IMR-90 (cell line): ENCODE results near the gene ERN1. TPM values are rescaled to one million over a fixed set of nuclear protein-coding genes. Genes with fewer than 3 reads are reported as not detected.

ENCODE experiments used
- ATAC-seq: fragments of 200-7000 bp; cut with Tn5 transposase; 2 replicates; pipeline ENCODE4 v1.9.1; 2020; ENCODE audit warnings: low read depth, mild to moderate bottlenecking, moderate library complexity
- BruUV-seq: library from RNA; stranded (reverse); fragments of 400-500 nt; replicated peaks from 2 replicates; lab custom pipeline; 2021; lab: Mats Ljungman, UMichigan
- CTCF ChIA-PET: fragments of 300-600 bp; formaldehyde crosslinking; extraction: SDS; loops from one replicate; lab custom pipeline; 2021; ENCODE audit warnings: antibody characterized with exemption; lab: Yijun Ruan, JAX
- POLR2A ChIA-PET: fragments of 300-600 bp; sonication (Branson Sonifier 250); formaldehyde crosslinking; loops from one replicate; lab custom pipeline; 2022; ENCODE audit warnings: antibody characterized with exemption; ENCODE audit not compliant: unreplicated experiment; lab: Charles Lee
- DNase-seq: peaks from one replicate; pipeline ENCODE4 v3.0.0; 2013
- H2AFZ ChIP-seq: replicated peaks from 2 replicates; pipeline ENCODE3; 2013; ENCODE audit warnings: low read length, mild to moderate bottlenecking; ENCODE audit not compliant: poor library complexity
- H2AK5ac ChIP-seq: 2 replicates; pipeline ENCODE4 v1.6.1; 2013; ENCODE audit warnings: low read depth, low read length, inconsistent platforms
- H2AK9ac ChIP-seq: replicated peaks from 2 replicates; pipeline ENCODE3; 2013; ENCODE audit warnings: mild to moderate bottlenecking, low read depth, low read length, moderate library complexity; ENCODE audit not compliant: poor library complexity
- H2BK120ac ChIP-seq: 2 replicates; pipeline ENCODE4 v1.6.1; 2013; ENCODE audit warnings: low read depth, low read length, inconsistent platforms
- H2BK15ac ChIP-seq: 3 replicates; pipeline ENCODE4 v1.6.1; 2013; ENCODE audit warnings: low read depth, low read length, inconsistent platforms
- H2BK20ac ChIP-seq: 2 replicates; pipeline ENCODE4 v1.6.1; 2013; ENCODE audit warnings: low read depth, mild to moderate bottlenecking, inconsistent platforms, low read length, moderate library complexity
- H2BK5ac ChIP-seq: 2 replicates; pipeline ENCODE4 v1.6.1; 2013; ENCODE audit warnings: mild to moderate bottlenecking, low read depth, low read length, inconsistent platforms; ENCODE audit not compliant: poor library complexity, severe bottlenecking
- H3K14ac ChIP-seq: replicated peaks from 2 replicates; pipeline ENCODE4 v1.6.1; 2013; ENCODE audit warnings: low read depth, low read length, inconsistent platforms
- H3K18ac ChIP-seq: 2 replicates; pipeline ENCODE4 v1.6.1; 2013; ENCODE audit warnings: low read depth, low read length, control low read depth
- H3K23ac ChIP-seq: 2 replicates; pipeline ENCODE4 v1.6.1; 2013; ENCODE audit warnings: low read depth, low read length, inconsistent platforms
- H3K27ac ChIP-seq: 2 replicates; pipeline ENCODE4 v1.5.1; 2013; ENCODE audit warnings: mild to moderate bottlenecking, control low read depth, low read length; ENCODE audit not compliant: insufficient read depth
- H3K27me3 ChIP-seq: 2 replicates; pipeline ENCODE4 v1.6.1; 2013; ENCODE audit warnings: low read length; ENCODE audit not compliant: control insufficient read depth, insufficient read depth
- H3K36me3 ChIP-seq: 2 replicates; pipeline ENCODE4 v1.6.1; 2013; ENCODE audit warnings: low read length, mixed read lengths; ENCODE audit not compliant: control insufficient read depth, insufficient read depth
- H3K4ac ChIP-seq: 2 replicates; pipeline ENCODE4 v1.6.1; 2013; ENCODE audit warnings: low read depth, low read length, inconsistent platforms
- H3K4me1 ChIP-seq: 2 replicates; pipeline ENCODE4 v1.6.1; 2013; ENCODE audit warnings: low read length, mixed read lengths; ENCODE audit not compliant: control insufficient read depth, insufficient read depth
- H3K4me2 ChIP-seq: 2 replicates; pipeline ENCODE4 v1.6.1; 2013; ENCODE audit warnings: low read depth, mild to moderate bottlenecking, control low read depth, low read length, moderate library complexity
- H3K4me3 ChIP-seq: 2 replicates; pipeline ENCODE4 v1.5.1; 2013; ENCODE audit warnings: low read depth, mild to moderate bottlenecking, control low read depth, low read length, moderate library complexity; ENCODE audit not compliant: insufficient read depth
- H3K56ac ChIP-seq: 2 replicates; pipeline ENCODE4 v1.6.1; 2013; ENCODE audit warnings: low read length, inconsistent platforms; ENCODE audit not compliant: insufficient read depth; ENCODE audit errors: extremely low read depth
- H3K79me1 ChIP-seq, 2 experiments: 2 replicates each; pipeline ENCODE4 v1.6.1; 2013; ENCODE audit warnings: low read length in 2 of 2, inconsistent platforms in 1 of 2, low read depth in 1 of 2
- H3K9ac ChIP-seq: 2 replicates; pipeline ENCODE4 v1.6.1; 2013; ENCODE audit warnings: low read depth, low read length, control low read depth
- H3K9me1 ChIP-seq: 2 replicates; pipeline ENCODE4 v1.6.1; 2013; ENCODE audit warnings: low read length, inconsistent platforms; ENCODE audit not compliant: insufficient read depth
- H3K9me3 ChIP-seq: 2 replicates; pipeline ENCODE4 v1.6.1; 2013; ENCODE audit warnings: low read length; ENCODE audit not compliant: control insufficient read depth, insufficient read depth
- H4K20me1 ChIP-seq: 2 replicates; pipeline ENCODE4 v1.6.1; 2013; ENCODE audit warnings: low read length, inconsistent platforms; ENCODE audit not compliant: insufficient read depth
- H4K5ac ChIP-seq: 2 replicates; pipeline ENCODE4 v1.6.1; 2013; ENCODE audit warnings: mild to moderate bottlenecking, low read depth, low read length, control low read depth
- H4K8ac ChIP-seq, 2 experiments: 2 replicates each; pipeline ENCODE4 v1.6.1; 2013; ENCODE audit warnings: low read depth in 2 of 2, low read length in 2 of 2, control low read depth in 1 of 2, inconsistent platforms in 1 of 2
- H4K91ac ChIP-seq: 2 replicates; pipeline ENCODE4 v1.6.1; 2013; ENCODE audit warnings: low read depth, low read length, inconsistent platforms; ENCODE audit not compliant: insufficient read depth
- BHLHE40 ChIP-seq: fragments of 150-350 bp; IDR thresholded peaks from 2 replicates; pipeline ENCODE4 v1.6.1; 2016; ENCODE audit warnings: mild to moderate bottlenecking, low read depth, low read length
- CHD1 ChIP-seq: IDR thresholded peaks from 2 replicates; pipeline ENCODE4 v1.6.1; 2012; ENCODE audit warnings: low read depth, low read length, improper control_type of control experiment
- CTCF ChIP-seq: conservative IDR thresholded peaks from 2 replicates; pipeline ENCODE4 v1.5.1; 2012; ENCODE audit warnings: mild to moderate bottlenecking, low read depth, low read length, improper control_type of control experiment
- ELK1 ChIP-seq: fragments of 150-350 bp; IDR thresholded peaks from 2 replicates; pipeline ENCODE4 v1.6.1; 2016; ENCODE audit warnings: low read depth, mild to moderate bottlenecking, low read length, moderate library complexity, borderline replicate concordance
- MAFK ChIP-seq: IDR thresholded peaks from 2 replicates; pipeline ENCODE4 v1.6.1; 2012; ENCODE audit warnings: low read depth, low read length, improper control_type of control experiment
- MAZ ChIP-seq: IDR thresholded peaks from 2 replicates; pipeline ENCODE4 v1.6.1; 2012; ENCODE audit warnings: low read depth, mild to moderate bottlenecking, low read length, improper control_type of control experiment, moderate library complexity, borderline replicate concordance
- MXI1 ChIP-seq: IDR thresholded peaks from 2 replicates; pipeline ENCODE4 v1.6.1; 2012; ENCODE audit warnings: low read depth, mild to moderate bottlenecking, low read length, moderate library complexity, borderline replicate concordance
- NFE2L2 ChIP-seq: fragments of 150-350 bp; IDR thresholded peaks from 2 replicates; pipeline ENCODE4 v1.6.1; 2016; ENCODE audit warnings: low read depth, mild to moderate bottlenecking, low read length
- POLR2A ChIP-seq: IDR thresholded peaks from 2 replicates; pipeline ENCODE4 v1.6.1; 2012; ENCODE audit warnings: mild to moderate bottlenecking, low read depth, low read length
- RAD21 ChIP-seq: IDR thresholded peaks from 2 replicates; pipeline ENCODE4 v1.6.1; 2012; ENCODE audit warnings: low read length, improper control_type of control experiment
- RFX5 ChIP-seq: IDR thresholded peaks from 2 replicates; pipeline ENCODE4 v1.8.0; 2012; ENCODE audit warnings: low read depth, mild to moderate bottlenecking, low read length, moderate library complexity
- SMC3 ChIP-seq: fragments of 150-350 bp; IDR thresholded peaks from 2 replicates; pipeline ENCODE4 v1.6.1; 2016; ENCODE audit warnings: low read depth, mild to moderate bottlenecking, antibody characterized with exemption, low read length, moderate library complexity
- USF2 ChIP-seq: fragments of 150-350 bp; IDR thresholded peaks from 2 replicates; pipeline ENCODE4 v1.6.1; 2017; ENCODE audit warnings: mild to moderate bottlenecking, antibody characterized with exemption, low read length, low read depth
- WGBS, 2 experiments: methylation state at CpG; one replicate each; pipeline versions ENCODE4 v1.1.5 to v1.1.7; 2013; ENCODE audit warnings: missing lambda C conversion rate in 2 of 2; ENCODE audit not compliant: insufficient read length in 1 of 2; ENCODE audit errors: extremely low coverage in 2 of 2; 5-methylcytosine and 5-hydroxymethylcytosine counted together
- dilution Hi-C: fragments of 300-500 bp; cut with HindIII; formaldehyde crosslinking; loops from one replicate; pipeline ENCODE4 v1.14.3; 2018; ENCODE audit warnings: low sequenced_read_pairs; ENCODE audit not compliant: unreplicated experiment
- in situ Hi-C: fragments of 300-500 bp; cut with MboI; formaldehyde crosslinking; loops from 3 replicates; pipeline ENCODE4 v1.14.3; 2019; ENCODE audit warnings: low sequenced_read_pairs, inconsistent platforms, mixed read lengths
- intact Hi-C: fragments of 100-400 bp; cut with micrococcal nuclease; formaldehyde crosslinking; loops from 2 replicates; pipeline ENCODE4 v1.10.0; 2022
- polyA plus RNA-seq, 3 experiments: library from polyadenylated mRNA; depleted of rRNA; stranded (reverse); fragments of >200 nt; gene quantifications; 2 replicates each; pipeline ENCODE4 v1.2.3, GENCODE V29; 2012; ENCODE audit warnings: low replicate concordance in 1 of 3
- total RNA-seq: library from RNA; depleted of rRNA; stranded (reverse); fragments of >200 nt; gene quantifications from 2 replicates; pipeline ENCODE4 v1.2.3, GENCODE V29; 2012

Gene ERN1
- total and polyA plus RNA-seq, 2 of the 4 experiments (the other 2 are of a cell fraction): 2.7 to 4.1 TPM

GRCh38 chr17:64045176-64045575, 84.8 kb downstream of the ERN1 start:
- no peak overlapping the region for H3K23ac ChIP-seq
- H3K56ac ChIP-seq: no peak overlapping the region
- no peak overlapping the region for H4K8ac ChIP-seq
- no peak overlapping the region for H3K9ac ChIP-seq
- no TSS peak for BruUV-seq
- H2BK20ac ChIP-seq: no peak overlapping the region
- TF ChIP-seq RFX5 (no peak), CTCF (no peak), BHLHE40 (no peak), CHD1 (no peak), MAZ (no peak), NFE2L2 (no peak), MXI1 (no peak), RAD21 (no peak), USF2 (no peak), MAFK (no peak), ELK1 (no peak), SMC3 (no peak), POLR2A (no peak)
- no peaks in the 10 kb centered on the region for H3K79me1 ChIP-seq
- no peak overlapping the region for H2BK120ac ChIP-seq
- no peak overlapping the region for H3K4me3 ChIP-seq
- CTCF ChIA-PET: interaction anchor here (1.1 kb wide), 1 partner anchor 15 kb away, joined by 3 read pairs; no protein-coding TSS in a partner anchor
- H3K27ac ChIP-seq: no peak overlapping the region
- no peak overlapping the region for H4K91ac ChIP-seq
- H2BK5ac ChIP-seq: no peak overlapping the region
- intact Hi-C loops (no loop called here), in situ Hi-C loops (no loop called here), dilution Hi-C loops (no loop called here)
- H3K14ac ChIP-seq: no peak overlapping the region
- no peaks in the 10 kb centered on the region for H3K27me3 ChIP-seq
- 83% methylated on average over 9 of the region's 13 CpGs; no CpG with 5 or more reads in 1 of the 2 experiments for WGBS, 2 experiments
- no peak overlapping the region for H3K4ac ChIP-seq
- peaks cover 2% of the 10 kb centered on the region; the same call in 1 of the 2 replicates for H3K9me1 ChIP-seq
- ATAC-seq: no peak
- POLR2A ChIA-PET: no interaction called here
- no peaks in the 10 kb centered on the region for H4K20me1 ChIP-seq
- no peak overlapping the region for H3K18ac ChIP-seq
- no peak overlapping the region for H4K5ac ChIP-seq
- peaks cover 50% of the 10 kb centered on the region for H3K36me3 ChIP-seq
- H2AK5ac ChIP-seq: no peak overlapping the region
- H2AK9ac ChIP-seq: no peak overlapping the region
- no peak overlapping the region for H2BK15ac ChIP-seq
- DNase-seq: no peak
- H3K9me3 ChIP-seq: no peaks in the 10 kb centered on the region
- H3K4me2 ChIP-seq: no peak overlapping the region
- no peaks in the 10 kb centered on the region for H3K4me1 ChIP-seq
- peak overlapping the region; percentile 58 for H2AFZ ChIP-seq
